Measurements from ENCODE around the gene BAG2.

DNA sequence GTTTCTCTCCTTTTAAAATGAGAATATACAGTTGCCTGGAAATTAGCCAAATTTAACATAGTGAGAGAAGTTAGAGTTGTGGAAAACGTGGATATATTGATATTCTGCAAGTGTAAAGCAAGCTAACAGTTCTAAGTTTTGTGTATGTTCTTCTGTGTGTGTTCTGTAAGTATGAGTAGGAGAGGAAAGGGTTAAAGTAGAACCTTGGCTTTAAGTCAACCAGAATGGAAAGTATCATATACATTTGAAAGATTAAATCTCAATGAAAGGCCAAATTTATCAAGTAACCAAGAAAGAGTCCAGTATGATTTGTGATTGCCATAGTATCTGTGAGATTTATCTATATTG lies 30.0 kb upstream of the BAG2 start:
- TF ChIP-seq, protein P1, sequence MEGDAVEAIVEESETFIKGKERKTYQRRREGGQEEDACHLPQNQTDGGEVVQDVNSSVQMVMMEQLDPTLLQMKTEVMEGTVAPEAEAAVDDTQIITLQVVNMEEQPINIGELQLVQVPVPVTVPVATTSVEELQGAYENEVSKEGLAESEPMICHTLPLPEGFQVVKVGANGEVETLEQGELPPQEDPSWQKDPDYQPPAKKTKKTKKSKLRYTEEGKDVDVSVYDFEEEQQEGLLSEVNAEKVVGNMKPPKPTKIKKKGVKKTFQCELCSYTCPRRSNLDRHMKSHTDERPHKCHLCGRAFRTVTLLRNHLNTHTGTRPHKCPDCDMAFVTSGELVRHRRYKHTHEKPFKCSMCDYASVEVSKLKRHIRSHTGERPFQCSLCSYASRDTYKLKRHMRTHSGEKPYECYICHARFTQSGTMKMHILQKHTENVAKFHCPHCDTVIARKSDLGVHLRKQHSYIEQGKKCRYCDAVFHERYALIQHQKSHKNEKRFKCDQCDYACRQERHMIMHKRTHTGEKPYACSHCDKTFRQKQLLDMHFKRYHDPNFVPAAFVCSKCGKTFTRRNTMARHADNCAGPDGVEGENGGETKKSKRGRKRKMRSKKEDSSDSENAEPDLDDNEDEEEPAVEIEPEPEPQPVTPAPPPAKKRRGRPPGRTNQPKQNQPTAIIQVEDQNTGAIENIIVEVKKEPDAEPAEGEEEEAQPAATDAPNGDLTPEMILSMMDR (conservative IDR thresholded peaks at IDR 0.05; ENCODE audit: low read depth, low read length) = no peak
- no peak for TF ChIP-seq POLR2A (IDR thresholded peaks at IDR 0.05; ENCODE audit: low read depth, low read length)
- TF ChIP-seq RCOR1 (IDR thresholded peaks at IDR 0.05; ENCODE audit: insufficient replicate concordance, low read length) = no peak
- no peak for TF ChIP-seq RFX5 (IDR thresholded peaks at IDR 0.05; ENCODE audit: low read depth, low read length)
- no peak for TF ChIP-seq SMC3 (IDR thresholded peaks at IDR 0.05; ENCODE audit: low read depth, low read length)
- TF ChIP-seq CHD1 (IDR thresholded peaks at IDR 0.05; ENCODE audit: low read depth, low read length) = no peak
- TF ChIP-seq MXI1 (IDR thresholded peaks at IDR 0.05; ENCODE audit: borderline replicate concordance, low read depth, low read length) = no peak
- no peak for TF ChIP-seq BHLHE40 (IDR thresholded peaks at IDR 0.05; ENCODE audit: low read depth, low read length)
- TF ChIP-seq, protein P2, sequence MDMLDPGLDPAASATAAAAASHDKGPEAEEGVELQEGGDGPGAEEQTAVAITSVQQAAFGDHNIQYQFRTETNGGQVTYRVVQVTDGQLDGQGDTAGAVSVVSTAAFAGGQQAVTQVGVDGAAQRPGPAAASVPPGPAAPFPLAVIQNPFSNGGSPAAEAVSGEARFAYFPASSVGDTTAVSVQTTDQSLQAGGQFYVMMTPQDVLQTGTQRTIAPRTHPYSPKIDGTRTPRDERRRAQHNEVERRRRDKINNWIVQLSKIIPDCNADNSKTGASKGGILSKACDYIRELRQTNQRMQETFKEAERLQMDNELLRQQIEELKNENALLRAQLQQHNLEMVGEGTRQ (IDR thresholded peaks at IDR 0.05; ENCODE audit: low read depth, low read length) = no peak
- no peak for TF ChIP-seq RAD21 (IDR thresholded peaks at IDR 0.05; ENCODE audit: low read length)
- TF ChIP-seq FOS (IDR thresholded peaks at IDR 0.05; ENCODE audit: low read depth, low read length) = no peak
- TF ChIP-seq MAZ (IDR thresholded peaks at IDR 0.05; ENCODE audit: borderline replicate concordance, low read depth, low read length) = no peak
- TF ChIP-seq CEBPB (IDR thresholded peaks at IDR 0.05; ENCODE audit: low read depth, low read length) = no peak
- no peak for TF ChIP-seq MAFK (IDR thresholded peaks at IDR 0.05; ENCODE audit: low read depth, low read length)
